Keratinocyte (primary cell): ENCODE data around the gene SNX14.

ENCODE experiments used
- EZH2 ChIP-seq: IDR thresholded peaks from one replicate; pipeline ENCODE4 v1.6.1; 2012; ENCODE audit warnings: inconsistent platforms, mild to moderate bottlenecking, low read length, moderate library complexity
- TF ChIP-seq, protein P1 (sequence below), 3 experiments: IDR thresholded peaks in 1 of 3; conservative IDR thresholded peaks in 1 of 3; optimal IDR thresholded peaks in 1 of 3; 2 replicates in 2 of 3; 3 replicates in 1 of 3; pipeline versions ENCODE3 to v1.5.1; 2011; ENCODE audit warnings: low read length in 3 of 3, mild to moderate bottlenecking in 3 of 3, moderate library complexity in 2 of 3, control low read depth in 1 of 3, inconsistent platforms in 1 of 3; ENCODE audit not compliant: insufficient read depth in 2 of 3; ENCODE audit errors: extremely low read depth in 1 of 3

GRCh38 chr6:85556992-85557668, 36.5 kb downstream of the SNX14 start:
- TF ChIP-seq, protein P1, sequence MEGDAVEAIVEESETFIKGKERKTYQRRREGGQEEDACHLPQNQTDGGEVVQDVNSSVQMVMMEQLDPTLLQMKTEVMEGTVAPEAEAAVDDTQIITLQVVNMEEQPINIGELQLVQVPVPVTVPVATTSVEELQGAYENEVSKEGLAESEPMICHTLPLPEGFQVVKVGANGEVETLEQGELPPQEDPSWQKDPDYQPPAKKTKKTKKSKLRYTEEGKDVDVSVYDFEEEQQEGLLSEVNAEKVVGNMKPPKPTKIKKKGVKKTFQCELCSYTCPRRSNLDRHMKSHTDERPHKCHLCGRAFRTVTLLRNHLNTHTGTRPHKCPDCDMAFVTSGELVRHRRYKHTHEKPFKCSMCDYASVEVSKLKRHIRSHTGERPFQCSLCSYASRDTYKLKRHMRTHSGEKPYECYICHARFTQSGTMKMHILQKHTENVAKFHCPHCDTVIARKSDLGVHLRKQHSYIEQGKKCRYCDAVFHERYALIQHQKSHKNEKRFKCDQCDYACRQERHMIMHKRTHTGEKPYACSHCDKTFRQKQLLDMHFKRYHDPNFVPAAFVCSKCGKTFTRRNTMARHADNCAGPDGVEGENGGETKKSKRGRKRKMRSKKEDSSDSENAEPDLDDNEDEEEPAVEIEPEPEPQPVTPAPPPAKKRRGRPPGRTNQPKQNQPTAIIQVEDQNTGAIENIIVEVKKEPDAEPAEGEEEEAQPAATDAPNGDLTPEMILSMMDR (optimal IDR thresholded peaks at IDR 0.05 in 1 of 3, IDR thresholded peaks at IDR 0.05 in 1 of 3, conservative IDR thresholded peaks at IDR 0.05 in 1 of 3; ENCODE audit: extremely low read depth in 1 of 3, insufficient read depth in 2 of 3, low read length in 3 of 3): no peak
- no peak for TF ChIP-seq EZH2
